ENCODE data around the gene WWOX.

The WWOX gene

DNA sequence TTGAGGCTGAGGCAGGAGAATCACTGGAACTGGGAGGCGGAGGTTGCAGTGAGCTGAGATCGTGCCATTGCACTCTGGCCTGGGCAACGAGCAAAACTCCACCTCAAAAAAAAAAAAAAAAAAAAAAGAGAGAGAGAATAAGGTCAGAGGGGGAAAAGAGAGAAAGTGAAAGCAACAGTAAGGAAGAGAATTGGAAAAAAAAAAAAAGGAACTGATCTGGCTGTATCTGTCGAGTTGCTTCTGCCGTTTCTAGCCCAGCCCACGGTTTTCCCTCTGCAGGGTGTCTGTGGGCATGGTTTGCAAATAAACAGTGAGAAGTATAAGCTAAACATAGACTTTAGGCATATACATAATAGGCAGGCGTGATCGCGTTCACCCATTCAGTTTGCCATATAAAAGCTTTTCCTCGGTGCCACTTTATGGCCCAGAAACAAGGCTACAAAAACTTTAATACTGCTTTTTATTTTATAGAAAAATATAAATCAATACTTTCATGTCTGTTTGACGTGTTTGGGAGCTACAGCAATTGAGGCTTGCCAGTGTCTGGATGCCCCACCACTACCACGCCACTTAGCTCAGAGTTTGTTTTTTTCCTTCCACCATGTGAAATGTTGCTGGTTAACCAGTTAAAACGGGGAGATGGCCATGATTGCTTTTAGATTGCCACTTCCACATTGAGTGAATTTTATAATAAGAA, 1064.4 kb downstream of the WWOX start:
- H3K4me1 ChIP-seq (ENCODE audit: insufficient read depth, low read length): peaks cover 34% of the 10 kb centered on the region
- H3K4me3 ChIP-seq (ENCODE audit: low read length): no peak overlapping the region
- H3K36me3 ChIP-seq (ENCODE audit: insufficient read depth, low read length): no peaks in the 10 kb centered on the region
- no peaks in the 10 kb centered on the region for H3K27me3 ChIP-seq (ENCODE audit: insufficient read depth, low read length)
- peaks cover 5% of the 10 kb centered on the region for H3K9me3 ChIP-seq (ENCODE audit: low read length)
- no peak overlapping the region for H2AFZ ChIP-seq (ENCODE audit: low read depth, low read length)

DNA sequence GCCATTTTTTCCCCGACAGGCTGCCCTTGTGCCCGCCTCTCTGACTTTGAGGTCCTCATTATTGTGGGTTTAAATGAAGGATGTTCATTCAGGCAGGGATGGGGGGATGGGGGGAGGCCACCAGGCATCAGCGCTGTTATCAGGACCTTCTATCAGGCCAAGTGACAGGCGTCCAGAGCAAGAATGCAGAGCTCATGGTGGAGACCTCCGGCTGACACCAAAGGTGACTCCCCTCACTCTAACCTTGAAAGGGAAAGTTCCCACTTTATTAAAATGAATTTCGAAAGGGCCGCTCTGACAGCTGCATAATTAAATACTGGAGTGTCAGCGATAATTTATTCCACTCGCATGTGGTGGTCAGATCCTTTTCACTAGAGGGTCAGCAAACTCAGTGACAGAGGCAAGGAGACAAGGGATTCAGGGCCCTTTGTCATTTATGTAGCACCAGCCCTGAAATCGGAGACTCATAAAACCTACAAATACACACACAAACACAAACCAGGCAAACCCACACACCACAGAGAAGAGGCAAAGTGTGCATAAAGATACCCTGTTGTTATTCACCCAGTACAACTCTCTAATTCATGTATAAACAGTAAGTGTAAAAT, 1065.0 kb downstream of the WWOX start:
- peaks cover 5% of the 10 kb centered on the region for H3K9me3 ChIP-seq (ENCODE audit: low read length)
- H3K4me3 ChIP-seq (ENCODE audit: low read length): peak overlapping the region; percentile 7
- no peaks in the 10 kb centered on the region for H3K27me3 ChIP-seq (ENCODE audit: insufficient read depth, low read length)
- no peaks in the 10 kb centered on the region for H3K36me3 ChIP-seq (ENCODE audit: insufficient read depth, low read length)
- peaks cover 40% of the 10 kb centered on the region for H3K4me1 ChIP-seq (ENCODE audit: insufficient read depth, low read length)
- H2AFZ ChIP-seq (ENCODE audit: low read depth, low read length): no peak overlapping the region

GRCh38 chr16:79165079-79165478, 1065.6 kb downstream of the WWOX start:
- peaks cover 5% of the 10 kb centered on the region for H3K9me3 ChIP-seq (ENCODE audit: low read length)
- H3K4me1 ChIP-seq (ENCODE audit: insufficient read depth, low read length): peaks cover 44% of the 10 kb centered on the region
- no peak overlapping the region for H3K4me3 ChIP-seq (ENCODE audit: low read length)
- H3K36me3 ChIP-seq (ENCODE audit: insufficient read depth, low read length): no peaks in the 10 kb centered on the region
- H3K27me3 ChIP-seq (ENCODE audit: insufficient read depth, low read length): no peaks in the 10 kb centered on the region
- H2AFZ ChIP-seq (ENCODE audit: low read depth, low read length): no peak overlapping the region

- no peaks in the 10 kb centered on the region for H3K36me3 ChIP-seq (ENCODE audit: insufficient read depth, low read length)
- peaks cover 44% of the 10 kb centered on the region for H3K4me1 ChIP-seq (ENCODE audit: insufficient read depth, low read length)
- peaks cover 5% of the 10 kb centered on the region for H3K9me3 ChIP-seq (ENCODE audit: low read length)
- no peak overlapping the region for H2AFZ ChIP-seq (ENCODE audit: low read depth, low read length)
- H3K4me3 ChIP-seq (ENCODE audit: low read length): no peak overlapping the region
- H3K27me3 ChIP-seq (ENCODE audit: insufficient read depth, low read length): no peaks in the 10 kb centered on the region
These were observed 1066.1 kb downstream of the WWOX start for GRCh38 chr16:79165506-79165905.

GRCh38 chr16:79167893-79168292, 1068.4 kb downstream of the WWOX start:
- Histone ChIP-seq H2AFZ (ENCODE audit: low read depth, low read length) (no peak overlapping the region), H3K36me3 (ENCODE audit: insufficient read depth, low read length) (no peaks in the 10 kb centered on the region), H3K27me3 (ENCODE audit: insufficient read depth, low read length) (no peaks in the 10 kb centered on the region), H3K4me3 (ENCODE audit: low read length) (no peak overlapping the region), H3K4me1 (ENCODE audit: insufficient read depth, low read length) (peaks cover 41% of the 10 kb centered on the region), H3K9me3 (ENCODE audit: low read length) (peaks cover 5% of the 10 kb centered on the region)

- no peak overlapping the region for H2AFZ ChIP-seq (ENCODE audit: low read depth, low read length)
- no peaks in the 10 kb centered on the region for H3K36me3 ChIP-seq (ENCODE audit: insufficient read depth, low read length)
- H3K27me3 ChIP-seq (ENCODE audit: insufficient read depth, low read length): no peaks in the 10 kb centered on the region
- peaks cover 40% of the 10 kb centered on the region for H3K4me1 ChIP-seq (ENCODE audit: insufficient read depth, low read length)
- H3K4me3 ChIP-seq (ENCODE audit: low read length): no peak overlapping the region
- peaks cover 5% of the 10 kb centered on the region for H3K9me3 ChIP-seq (ENCODE audit: low read length)
These were observed 1068.9 kb downstream of the WWOX start for GRCh38 chr16:79168321-79168720.

- Histone ChIP-seq H3K4me3 (ENCODE audit: low read length) (no peak overlapping the region), H3K27me3 (ENCODE audit: insufficient read depth, low read length) (no peaks in the 10 kb centered on the region), H2AFZ (ENCODE audit: low read depth, low read length) (no peak overlapping the region), H3K9me3 (ENCODE audit: low read length) (peaks cover 5% of the 10 kb centered on the region), H3K36me3 (ENCODE audit: insufficient read depth, low read length) (no peaks in the 10 kb centered on the region), H3K4me1 (ENCODE audit: insufficient read depth, low read length) (peaks cover 31% of the 10 kb centered on the region)
These were observed 1069.8 kb downstream of the WWOX start for GRCh38 chr16:79169239-79169638.

DNA sequence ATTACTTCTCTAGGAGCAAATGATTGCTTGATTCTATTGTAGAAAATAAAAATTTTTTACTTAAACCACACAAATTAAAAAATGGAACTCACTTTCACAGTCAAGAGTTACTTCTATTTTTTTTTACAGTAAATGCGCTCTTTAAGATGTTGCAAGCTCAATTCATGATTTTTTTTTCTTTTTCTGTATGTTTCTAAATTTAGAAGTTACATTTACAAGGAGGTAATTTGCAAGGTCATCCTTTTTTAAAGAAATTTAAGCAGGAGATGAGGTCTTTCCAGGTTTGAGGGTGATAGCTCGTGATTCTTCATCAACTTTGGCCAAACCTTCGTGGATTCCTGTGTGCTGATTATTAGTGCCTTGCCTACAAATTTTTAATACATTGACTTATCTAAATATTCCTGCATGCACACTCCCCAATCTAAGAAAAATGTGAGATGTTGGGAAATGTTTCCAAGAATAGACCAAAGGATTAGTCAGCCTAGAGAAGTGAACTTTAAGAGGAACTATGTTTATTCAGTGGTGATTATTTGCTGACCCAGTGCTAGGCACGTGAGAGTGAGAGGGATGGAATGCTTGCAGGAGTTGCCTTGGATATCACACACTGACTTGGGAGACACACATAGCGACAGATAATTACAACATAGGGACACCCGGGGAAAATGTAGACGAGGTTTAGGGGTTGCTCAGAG, 1071.2 kb downstream of the WWOX start:
- Histone ChIP-seq H3K27me3 (ENCODE audit: insufficient read depth, low read length) (no peaks in the 10 kb centered on the region), H2AFZ (ENCODE audit: low read depth, low read length) (no peak overlapping the region), H3K36me3 (ENCODE audit: insufficient read depth, low read length) (no peaks in the 10 kb centered on the region), H3K4me3 (ENCODE audit: low read length) (no peak overlapping the region), H3K9me3 (ENCODE audit: low read length) (peaks cover 5% of the 10 kb centered on the region), H3K4me1 (ENCODE audit: insufficient read depth, low read length) (peaks cover 17% of the 10 kb centered on the region)

GRCh38 chr16:79171504-79171903, 1072.0 kb downstream of the WWOX start:
- peaks cover 5% of the 10 kb centered on the region for H3K9me3 ChIP-seq (ENCODE audit: low read length)
- H3K36me3 ChIP-seq (ENCODE audit: insufficient read depth, low read length): no peaks in the 10 kb centered on the region
- H3K4me3 ChIP-seq (ENCODE audit: low read length): no peak overlapping the region
- H3K27me3 ChIP-seq (ENCODE audit: insufficient read depth, low read length): no peaks in the 10 kb centered on the region
- H3K4me1 ChIP-seq (ENCODE audit: insufficient read depth, low read length): peaks cover 10% of the 10 kb centered on the region
- H2AFZ ChIP-seq (ENCODE audit: low read depth, low read length): no peak overlapping the region

GRCh38 chr16:79171931-79172705, 1072.7 kb downstream of the WWOX start:
- H2AFZ ChIP-seq (ENCODE audit: low read depth, low read length): no peak overlapping the region
- H3K4me3 ChIP-seq (ENCODE audit: low read length): no peak overlapping the region
- peaks cover 5% of the 10 kb centered on the region for H3K9me3 ChIP-seq (ENCODE audit: low read length)
- no peaks in the 10 kb centered on the region for H3K36me3 ChIP-seq (ENCODE audit: insufficient read depth, low read length)
- H3K4me1 ChIP-seq (ENCODE audit: insufficient read depth, low read length): peaks cover 10% of the 10 kb centered on the region
- no peaks in the 10 kb centered on the region for H3K27me3 ChIP-seq (ENCODE audit: insufficient read depth, low read length)

DNA sequence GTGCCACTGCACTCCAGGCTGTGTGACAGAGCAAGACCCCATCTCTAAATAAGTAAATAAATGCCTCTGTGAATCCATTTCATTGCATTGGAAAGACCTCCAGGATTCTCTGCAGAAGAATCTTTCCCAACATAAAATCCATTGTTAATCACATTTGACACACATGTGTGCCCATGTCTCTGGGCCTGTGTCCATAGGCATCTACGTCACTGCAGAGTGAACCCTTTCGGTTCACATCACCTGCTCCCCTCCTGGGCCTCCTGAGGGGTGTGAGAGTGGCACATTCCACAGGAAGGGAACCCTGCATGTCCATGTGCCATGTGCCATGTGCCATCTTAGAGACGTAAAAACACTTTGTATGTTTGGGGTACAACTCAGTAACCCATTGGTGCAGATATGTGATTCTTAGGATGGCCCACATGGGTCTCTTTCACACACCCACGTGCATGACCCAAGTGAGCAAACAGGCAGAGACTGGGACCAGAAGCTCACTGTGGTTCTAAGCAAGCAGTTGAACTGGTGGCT, 1073.6 kb downstream of the WWOX start:
- Histone ChIP-seq H2AFZ (ENCODE audit: low read depth, low read length) (no peak overlapping the region), H3K27me3 (ENCODE audit: insufficient read depth, low read length) (no peaks in the 10 kb centered on the region), H3K4me3 (ENCODE audit: low read length) (no peak overlapping the region), H3K9me3 (ENCODE audit: low read length) (peaks cover 2% of the 10 kb centered on the region), H3K36me3 (ENCODE audit: insufficient read depth, low read length) (no peaks in the 10 kb centered on the region), H3K4me1 (ENCODE audit: insufficient read depth, low read length) (peaks cover 10% of the 10 kb centered on the region)

- Histone ChIP-seq H3K36me3 (ENCODE audit: insufficient read depth, low read length) (no peaks in the 10 kb centered on the region), H3K4me1 (ENCODE audit: insufficient read depth, low read length) (peaks cover 9% of the 10 kb centered on the region), H2AFZ (ENCODE audit: low read depth, low read length) (no peak overlapping the region), H3K9me3 (ENCODE audit: low read length) (peaks cover 2% of the 10 kb centered on the region), H3K27me3 (ENCODE audit: insufficient read depth, low read length) (no peaks in the 10 kb centered on the region), H3K4me3 (ENCODE audit: low read length) (no peak overlapping the region)
These were observed 1074.5 kb downstream of the WWOX start for GRCh38 chr16:79173919-79174318.
